ENCODE measurements around the gene C1QC.

DNA sequence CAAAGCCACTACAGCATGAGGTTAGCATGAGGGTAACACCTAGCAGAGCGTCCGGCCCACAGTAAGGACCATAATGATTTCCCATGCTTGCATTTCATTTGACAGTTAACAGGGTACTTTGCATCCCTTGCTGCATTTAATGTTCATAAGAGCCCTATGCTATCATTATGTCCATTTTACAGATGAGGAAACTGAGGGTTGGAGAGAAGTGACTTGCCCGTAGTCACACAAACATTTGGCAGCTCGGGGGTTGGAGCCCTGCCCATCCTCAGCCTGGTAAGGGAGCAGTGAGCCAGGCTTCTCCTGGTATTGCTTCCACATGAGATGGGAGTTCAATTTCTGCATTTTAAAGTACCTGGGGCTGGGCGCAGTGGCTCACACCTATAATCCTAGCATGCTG lies 50.7 kb downstream of the C1QC start:
- no peak for TF ChIP-seq POLR2AphosphoS5 (IDR thresholded peaks at IDR 0.05; ENCODE audit: borderline replicate concordance, low read depth, low read length)
- no peak for TF ChIP-seq EZH2 (IDR thresholded peaks at IDR 0.05)

All from SK-N-MC (cell line).